Body of pancreas (tissue), 4 donors: ENCODE data around the gene DPEP2NB. TPM values are rescaled to one million over a fixed set of nuclear protein-coding genes. Genes with fewer than 3 reads are reported as not detected.

Source experiments
- ATAC-seq: fragments of 150-250 bp; one replicate; pipeline ENCODE4 v1.9.1; 2016
- DNase-seq, 4 donors: peaks; one replicate each; pipeline ENCODE4 v3.0.0-alpha.2; 2019
- H3K27ac ChIP-seq, 4 donors: fragments of 200-600 bp; sonication (generic); 1 replicate in 3 of 4; 2 replicates in 1 of 4; pipeline versions ENCODE4 v1.5.1 to v1.6.1; 2016 to 2019; ENCODE audit warnings: mild to moderate bottlenecking in 1 of 4, mixed read lengths in 1 of 4, moderate library complexity in 1 of 4
- H3K27me3 ChIP-seq, 2 donors: fragments of 200-600 bp; sonication (generic); one replicate each; pipeline ENCODE4 v1.6.0; 2016; ENCODE audit warnings: mild to moderate bottlenecking in 1 of 2
- H3K36me3 ChIP-seq, 2 donors: fragments of 200-600 bp; sonication (generic); replicated peaks in 1 of 2; 2 replicates each; pipeline ENCODE4 v1.5.1; 2016; ENCODE audit warnings: low read depth in 2 of 2; ENCODE audit not compliant: insufficient read depth in 1 of 2
- H3K4me1 ChIP-seq: fragments of 200-600 bp; sonication (generic); one replicate; pipeline ENCODE4 v1.6.0; 2016
- H3K4me3 ChIP-seq, 2 donors: fragments of 200-600 bp; sonication (generic); 1 replicate in 1 of 2; 2 replicates in 1 of 2; pipeline ENCODE4 v1.5.1; 2016 to 2019
- H3K9me3 ChIP-seq, 3 donors: fragments of 200-600 bp; sonication (generic); 1 replicate in 2 of 3; 2 replicates in 1 of 3; pipeline ENCODE4 v1.5.1; 2016
- POLR2A ChIP-seq, 3 donors: fragments of 450-650 bp; IDR thresholded peaks; one replicate each; pipeline ENCODE4 v1.6.1; 2016; ENCODE audit warnings: antibody characterized with exemption in 3 of 3, mild to moderate bottlenecking in 2 of 3
- WGBS, 2 donors: methylation state at CpG; one replicate each; pipeline ENCODE4 v1.1.5; 2017; 5-methylcytosine and 5-hydroxymethylcytosine counted together
- intact Hi-C: fragments of 100-400 bp; cut with DNase I; formaldehyde crosslinking; loops from one replicate; pipeline ENCODE4 v1.15.1; 2023
- total RNA-seq, 2 donors: library from RNA; depleted of rRNA; stranded (reverse); fragments of >200 nt; gene quantifications; one replicate each; pipeline ENCODE4 v1.1.0, GENCODE V29; 2016
- TF ChIP-seq, protein P1 (sequence below), 7 experiments: fragments of 450-650 bp in 4 of 7; fragments of 200-600 bp in 3 of 7; sonication (generic) in 3 of 7; IDR thresholded peaks; one replicate each; pipeline ENCODE4 v1.5.1; 2016 to 2019; ENCODE audit warnings: antibody characterized with exemption in 7 of 7

The DPEP2NB gene
- total RNA-seq, 2 donors from 2014 or later = not detected

DNA sequence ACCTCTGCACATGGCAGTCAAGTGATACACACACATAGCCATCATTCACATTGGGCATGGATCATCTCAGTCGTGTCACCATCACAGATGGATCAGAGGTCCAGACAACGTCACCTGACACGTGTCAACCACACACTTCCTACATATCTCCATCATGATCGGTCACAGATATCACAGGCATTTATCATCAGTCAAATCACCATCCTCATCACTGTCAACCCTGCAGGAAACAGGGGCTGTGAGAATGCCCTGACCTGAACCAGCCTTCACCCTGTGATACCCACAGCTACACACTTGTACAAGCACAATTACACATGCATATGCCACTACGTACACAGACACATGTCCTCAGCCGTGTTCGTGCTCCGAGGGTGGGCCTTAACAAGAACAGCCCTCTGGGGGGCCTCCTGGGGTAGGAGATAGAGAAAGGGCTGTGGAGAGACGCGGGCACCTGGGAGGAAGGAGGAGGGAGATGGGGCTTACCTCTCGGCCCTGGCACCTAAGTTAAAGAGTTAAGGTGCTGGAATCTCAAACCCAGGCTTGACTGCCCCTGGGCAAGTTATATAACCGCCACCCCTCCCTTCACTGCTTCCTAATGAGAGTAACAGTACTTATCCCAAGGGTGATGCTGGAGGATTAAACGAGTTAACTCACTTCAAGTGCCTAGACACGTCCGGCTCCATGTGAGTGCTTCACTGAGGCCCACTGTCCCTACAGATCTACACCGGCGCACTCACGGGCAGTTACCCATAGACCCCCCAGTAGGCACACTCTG is 48.3 kb downstream of the DPEP2NB start:
- Histone ChIP-seq H3K27ac (peak overlapping the region; percentile 80 to 89 (median 87)), H3K4me3 (peak overlapping the region; percentile 71 to 73), H3K36me3 (no peaks in the 10 kb centered on the region), H3K4me1 (peaks cover 41% of the 10 kb centered on the region), H3K9me3 (no peaks in the 10 kb centered on the region), H3K27me3 (no peaks in the 10 kb centered on the region)
- TF ChIP-seq, protein P1, sequence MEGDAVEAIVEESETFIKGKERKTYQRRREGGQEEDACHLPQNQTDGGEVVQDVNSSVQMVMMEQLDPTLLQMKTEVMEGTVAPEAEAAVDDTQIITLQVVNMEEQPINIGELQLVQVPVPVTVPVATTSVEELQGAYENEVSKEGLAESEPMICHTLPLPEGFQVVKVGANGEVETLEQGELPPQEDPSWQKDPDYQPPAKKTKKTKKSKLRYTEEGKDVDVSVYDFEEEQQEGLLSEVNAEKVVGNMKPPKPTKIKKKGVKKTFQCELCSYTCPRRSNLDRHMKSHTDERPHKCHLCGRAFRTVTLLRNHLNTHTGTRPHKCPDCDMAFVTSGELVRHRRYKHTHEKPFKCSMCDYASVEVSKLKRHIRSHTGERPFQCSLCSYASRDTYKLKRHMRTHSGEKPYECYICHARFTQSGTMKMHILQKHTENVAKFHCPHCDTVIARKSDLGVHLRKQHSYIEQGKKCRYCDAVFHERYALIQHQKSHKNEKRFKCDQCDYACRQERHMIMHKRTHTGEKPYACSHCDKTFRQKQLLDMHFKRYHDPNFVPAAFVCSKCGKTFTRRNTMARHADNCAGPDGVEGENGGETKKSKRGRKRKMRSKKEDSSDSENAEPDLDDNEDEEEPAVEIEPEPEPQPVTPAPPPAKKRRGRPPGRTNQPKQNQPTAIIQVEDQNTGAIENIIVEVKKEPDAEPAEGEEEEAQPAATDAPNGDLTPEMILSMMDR (IDR thresholded peaks at IDR 0.05) = no peak
- no peak for TF ChIP-seq POLR2A (IDR thresholded peaks at IDR 0.05)
- 25 to 37% methylated on average over 16 to 18 of the region's 18 CpGs for WGBS, 2 donors
- ATAC-seq (peak; percentile 7), DNase-seq (no peak)
- intact Hi-C loops = no loop called here

DNA sequence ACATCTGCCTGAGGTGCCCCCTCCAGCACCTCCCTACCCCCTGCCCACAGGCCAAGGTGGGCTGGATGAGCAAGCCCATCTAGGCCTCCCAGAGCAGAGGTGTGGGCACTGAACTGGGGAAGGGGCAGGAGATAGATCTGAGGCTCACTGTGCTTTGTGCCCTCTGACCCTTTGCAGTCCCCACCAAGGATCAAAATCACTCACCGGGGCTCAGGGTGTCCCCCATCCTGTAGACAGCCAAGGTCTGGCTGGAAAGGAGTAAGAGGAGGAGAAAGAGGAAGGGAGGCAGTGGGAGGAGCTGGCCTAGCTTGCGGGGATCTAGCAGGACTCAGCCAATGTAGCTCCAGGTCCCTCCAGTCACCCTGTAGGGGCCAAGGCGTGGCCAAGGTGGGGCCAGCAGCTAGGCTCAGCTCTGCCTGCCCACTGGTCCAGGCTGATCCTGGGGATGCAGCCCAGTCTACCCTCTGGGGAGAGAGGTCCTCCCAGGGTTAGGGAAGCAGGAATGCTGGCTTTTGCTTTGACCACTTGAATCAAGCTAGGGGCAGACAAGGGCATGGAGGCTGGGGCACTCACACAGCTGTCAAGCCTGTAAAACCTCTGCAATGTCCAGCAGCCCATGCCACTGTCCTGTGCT is 49.0 kb downstream of the DPEP2NB start:
- Histone ChIP-seq H3K27ac (peak overlapping the region in 2 of 4 donors; percentile 1 to 89), H3K4me3 (no peak overlapping the region), H3K27me3 (no peaks in the 10 kb centered on the region), H3K9me3 (no peaks in the 10 kb centered on the region), H3K36me3 (no peaks in the 10 kb centered on the region), H3K4me1 (peaks cover 48% of the 10 kb centered on the region)
- no peak for TF ChIP-seq POLR2A (IDR thresholded peaks at IDR 0.05)
- TF ChIP-seq, protein P1 (IDR thresholded peaks at IDR 0.05) = no peak
- no peak for DNase-seq
- intact Hi-C loops = no loop called here
- no peak for ATAC-seq
- WGBS, 2 donors = 53 to 60% methylated on average over 3 of the region's 3 CpGs

DNA sequence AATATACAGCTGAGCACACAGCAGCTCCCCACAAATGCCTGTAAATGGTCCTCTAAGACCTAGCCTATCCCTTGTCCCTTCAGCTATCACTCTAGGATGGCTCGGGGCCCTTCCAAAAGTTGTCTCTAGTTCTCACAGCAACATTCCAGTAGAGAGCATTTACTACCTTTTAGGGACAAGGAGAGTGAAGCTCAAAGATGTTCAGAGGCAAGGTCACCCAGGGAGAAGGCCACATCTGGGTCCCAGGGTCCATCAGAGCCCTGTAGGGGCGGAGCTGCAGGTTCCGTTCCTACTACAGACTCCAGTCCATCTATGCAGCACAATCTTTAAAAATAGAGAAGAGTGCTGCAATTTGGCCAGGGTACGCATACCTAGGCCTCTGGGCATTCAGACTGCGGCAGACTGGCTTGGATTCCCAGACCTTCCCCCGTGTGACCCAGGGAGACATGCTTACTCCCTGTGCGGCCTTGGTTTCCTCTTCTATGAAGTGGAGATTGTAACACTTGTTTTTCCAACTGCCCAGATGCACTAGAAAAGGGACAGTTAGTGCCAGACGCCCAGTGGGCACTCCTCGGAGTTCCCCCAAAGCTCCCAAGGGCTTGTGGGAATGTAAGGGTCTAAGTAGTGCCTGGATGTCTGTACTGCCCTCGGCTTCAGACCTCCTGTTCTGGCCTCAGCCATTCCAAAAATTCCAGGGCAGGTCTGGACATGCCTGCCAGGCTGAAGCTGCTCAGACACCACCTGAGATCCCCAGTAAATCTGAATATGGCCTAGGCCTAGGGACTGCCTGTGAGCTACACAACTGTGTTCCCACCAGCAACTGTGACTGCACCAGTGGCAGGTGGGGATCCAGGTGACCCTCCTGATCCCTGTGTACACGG is 49.8 kb downstream of the DPEP2NB start:
- H3K36me3 ChIP-seq = no peaks in the 10 kb centered on the region
- no peak overlapping the region for H3K4me3 ChIP-seq
- peaks cover 55% of the 10 kb centered on the region for H3K4me1 ChIP-seq
- DNase-seq (no peak), ATAC-seq (no peak)
- 83 to 87% methylated on average over 7 to 11 of the region's 11 CpGs for WGBS, 2 donors
- intact Hi-C loops = no loop called here
- no peaks in the 10 kb centered on the region for H3K27me3 ChIP-seq
- peak overlapping the region in 2 of 4 donors; percentile 1 to 89 for H3K27ac ChIP-seq
- TF ChIP-seq, protein P1 (IDR thresholded peaks at IDR 0.05) = no peak
- no peak for TF ChIP-seq POLR2A (IDR thresholded peaks at IDR 0.05)
- no peaks in the 10 kb centered on the region for H3K9me3 ChIP-seq

DNA sequence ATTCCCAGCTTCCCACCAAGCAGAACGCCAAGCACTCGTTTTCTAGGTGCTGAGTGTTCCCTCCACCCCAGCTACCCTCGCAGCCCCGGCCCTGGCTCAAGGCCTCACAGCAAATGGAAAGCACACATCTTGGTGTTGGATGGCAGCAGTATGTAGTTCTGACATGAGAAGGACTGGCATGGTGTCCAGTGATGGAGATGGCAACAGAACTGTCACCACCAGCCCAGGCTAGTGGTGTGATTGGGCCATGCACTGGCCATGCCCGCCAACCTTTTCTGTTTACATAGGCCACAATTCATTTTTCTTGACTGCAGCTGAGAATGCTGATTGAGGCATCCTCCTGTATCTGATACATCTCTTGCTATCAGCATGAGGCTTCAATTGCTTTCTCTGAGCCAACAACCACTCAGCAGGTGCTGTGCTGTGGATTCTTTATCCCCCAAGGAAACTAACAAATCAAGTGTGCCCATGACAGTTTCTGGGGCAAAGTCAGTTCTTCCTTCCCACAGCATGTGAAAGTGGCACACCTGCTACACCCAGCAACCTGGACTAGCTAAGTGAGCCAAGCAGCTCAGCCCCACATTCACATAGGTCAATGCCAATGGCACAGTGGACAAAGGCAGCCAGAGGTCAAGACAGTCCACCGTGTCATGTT is 51.1 kb downstream of the DPEP2NB start:
- no peaks in the 10 kb centered on the region for H3K36me3 ChIP-seq
- no peak for ATAC-seq
- H3K4me1 ChIP-seq = peaks cover 55% of the 10 kb centered on the region
- intact Hi-C loops = no loop called here
- H3K27ac ChIP-seq = no peak overlapping the region
- 75 to 78% methylated on average over 6 of the region's 6 CpGs for WGBS, 2 donors
- H3K4me3 ChIP-seq = no peak overlapping the region
- DNase-seq = no peak
- TF ChIP-seq, protein P1 (IDR thresholded peaks at IDR 0.05) = no peak
- TF ChIP-seq POLR2A (IDR thresholded peaks at IDR 0.05) = no peak
- no peaks in the 10 kb centered on the region for H3K9me3 ChIP-seq
- no peaks in the 10 kb centered on the region for H3K27me3 ChIP-seq
